Measurements from ENCODE around the gene FOXK1.

Gene FOXK1

DNA sequence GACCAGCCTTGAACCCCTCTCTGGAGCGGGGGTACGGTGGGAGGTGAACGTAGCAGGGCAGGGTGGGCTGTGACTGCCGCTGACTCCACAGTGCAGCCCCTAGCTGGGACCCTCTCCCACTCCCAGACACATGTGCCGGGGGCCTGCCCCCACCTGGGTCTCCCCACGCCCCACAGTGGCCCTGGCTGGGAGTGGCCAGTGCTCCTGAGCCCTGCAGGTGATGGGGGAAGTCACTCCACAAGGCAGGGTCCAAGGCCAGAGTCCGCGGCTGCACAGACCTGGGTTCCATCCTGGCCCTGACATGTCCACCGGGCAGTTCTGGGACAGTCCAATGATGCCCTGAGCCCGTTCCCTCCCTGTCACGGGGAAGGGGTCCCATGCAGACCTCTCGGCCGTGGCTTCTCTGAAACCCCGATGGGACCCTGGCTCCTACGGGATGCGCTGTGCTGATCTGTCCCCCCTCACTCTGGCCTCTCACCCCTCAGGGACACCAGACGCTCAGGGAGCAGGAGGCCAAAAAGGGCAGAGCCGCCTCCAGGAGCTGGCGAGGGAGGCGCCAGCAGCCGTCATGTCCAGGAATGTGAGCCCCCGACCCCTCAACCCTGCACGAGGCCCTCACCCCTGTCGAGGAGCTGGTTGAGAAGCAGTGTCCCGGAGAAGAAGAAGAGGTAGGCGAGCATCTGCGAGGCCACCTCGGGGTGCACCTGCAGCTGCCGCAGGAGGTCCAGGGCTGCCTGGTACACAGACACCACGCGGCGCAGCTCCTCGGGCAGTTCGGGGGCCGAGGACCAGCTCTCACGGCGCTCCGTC lies 133.7 kb downstream of the FOXK1 start:
- no peak for DNase-seq (ENCODE audit: low read depth in 1 of 2, low spot score in 1 of 2)

DNA sequence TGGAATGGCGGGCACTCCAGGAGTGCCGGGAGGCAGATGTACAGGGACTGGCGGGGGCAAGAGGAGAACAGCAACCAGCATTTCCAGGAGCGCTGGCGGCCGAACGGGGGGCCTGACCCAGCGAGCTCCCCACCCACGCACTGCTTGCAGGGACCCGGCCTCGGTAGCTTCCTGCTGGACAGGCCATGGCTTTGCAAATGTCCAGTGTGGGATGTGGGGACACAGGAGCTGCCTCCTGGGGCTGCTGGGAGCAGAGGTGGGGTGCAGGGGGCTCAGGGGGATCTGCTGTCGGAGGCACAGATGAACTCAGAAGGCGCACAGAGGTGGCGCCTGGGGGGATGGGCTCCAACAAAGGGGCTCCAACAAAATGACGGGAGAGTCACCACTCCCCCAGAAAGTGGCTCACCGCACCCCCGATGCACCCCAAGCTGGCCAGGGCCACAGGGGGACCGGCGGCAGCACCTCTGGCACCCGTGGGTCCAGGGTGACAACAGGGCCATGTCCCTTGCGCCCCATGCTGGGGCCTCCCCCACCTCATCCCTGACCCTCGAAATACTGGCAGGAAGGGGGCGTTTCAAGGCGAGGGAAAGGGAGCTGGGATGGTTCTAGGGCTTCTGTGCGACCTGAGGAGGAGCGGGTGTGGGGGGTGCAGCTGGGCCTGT lies 134.5 kb downstream of the FOXK1 start:
- no peak for DNase-seq (ENCODE audit: low read depth in 1 of 2, low spot score in 1 of 2)

DNA sequence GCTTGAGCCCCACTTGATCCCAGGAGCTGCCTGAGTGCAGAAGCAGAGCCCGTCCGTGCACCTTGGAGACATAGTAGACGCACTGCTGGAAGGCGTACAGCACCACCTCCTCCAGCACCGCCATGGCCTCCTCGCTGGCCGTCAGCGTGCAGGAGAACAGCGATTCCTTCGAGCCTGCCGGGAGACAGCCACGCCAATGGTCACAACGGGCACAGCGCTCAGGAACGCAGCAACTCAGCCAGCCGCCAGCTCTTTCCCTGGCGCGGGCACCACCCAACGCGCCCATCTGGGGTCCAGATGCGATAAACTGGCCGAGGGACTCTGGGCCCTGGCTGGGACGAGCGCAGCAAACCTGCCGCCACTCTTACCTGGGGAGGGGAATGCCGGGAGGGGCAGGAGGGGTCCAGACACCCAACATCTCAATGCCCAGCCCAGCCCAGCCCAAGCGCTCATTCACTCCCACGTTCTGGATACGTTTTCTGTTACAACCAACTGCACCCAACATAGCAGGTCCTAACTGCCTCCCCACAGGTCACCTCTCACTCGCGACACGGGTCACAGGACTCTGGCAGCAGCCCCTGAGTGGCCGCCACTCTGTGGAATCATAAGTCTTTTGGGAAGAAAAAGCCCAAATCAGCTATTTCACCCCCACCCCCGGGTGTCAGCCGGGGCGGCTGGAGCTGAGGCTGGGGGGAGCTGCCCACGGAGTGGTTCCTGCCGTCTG lies 135.2 kb downstream of the FOXK1 start:
- no peak for DNase-seq (ENCODE audit: low read depth in 1 of 2, low spot score in 1 of 2)

DNA sequence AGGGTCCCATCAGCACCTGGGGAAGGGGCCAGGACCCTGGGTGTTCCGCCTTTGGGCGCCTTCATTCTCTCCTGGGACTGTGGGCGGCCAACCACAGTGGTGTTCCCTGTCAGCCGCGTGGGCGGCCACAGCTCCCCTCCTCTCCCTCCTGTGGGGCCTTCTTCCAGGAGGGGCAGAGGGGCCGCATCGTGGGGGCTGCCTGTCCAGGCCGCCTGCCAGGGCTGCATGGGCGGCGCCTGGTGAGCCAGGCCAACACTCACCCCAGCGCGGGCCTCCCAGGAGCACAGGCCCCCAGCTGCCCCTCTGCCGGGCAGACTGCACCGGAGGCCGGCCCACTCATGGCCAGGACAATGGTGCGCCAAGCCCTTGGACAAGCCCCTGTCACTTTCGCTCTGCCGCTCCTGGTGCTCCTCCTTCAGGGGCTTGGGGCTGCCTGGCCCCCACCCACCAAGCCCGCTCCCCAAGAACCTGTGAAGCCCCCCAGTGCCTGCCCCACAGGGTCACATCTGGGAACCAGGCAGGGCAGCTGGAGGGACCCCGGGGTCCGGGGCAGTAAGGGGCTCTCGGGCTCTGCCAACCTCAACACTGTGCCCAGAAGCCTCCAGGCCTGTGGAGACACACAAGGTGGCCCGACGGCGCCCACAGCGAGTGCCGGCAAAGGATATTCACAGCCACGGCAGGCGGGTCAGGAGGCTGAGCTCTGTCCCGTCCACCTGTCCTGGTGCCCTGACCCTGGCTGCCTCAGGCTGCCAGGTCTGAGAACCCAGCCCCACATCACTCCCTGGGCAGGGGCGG lies 136.1 kb downstream of the FOXK1 start:
- DNase-seq (ENCODE audit: low read depth in 1 of 2, low spot score in 1 of 2), result no peak

DNA sequence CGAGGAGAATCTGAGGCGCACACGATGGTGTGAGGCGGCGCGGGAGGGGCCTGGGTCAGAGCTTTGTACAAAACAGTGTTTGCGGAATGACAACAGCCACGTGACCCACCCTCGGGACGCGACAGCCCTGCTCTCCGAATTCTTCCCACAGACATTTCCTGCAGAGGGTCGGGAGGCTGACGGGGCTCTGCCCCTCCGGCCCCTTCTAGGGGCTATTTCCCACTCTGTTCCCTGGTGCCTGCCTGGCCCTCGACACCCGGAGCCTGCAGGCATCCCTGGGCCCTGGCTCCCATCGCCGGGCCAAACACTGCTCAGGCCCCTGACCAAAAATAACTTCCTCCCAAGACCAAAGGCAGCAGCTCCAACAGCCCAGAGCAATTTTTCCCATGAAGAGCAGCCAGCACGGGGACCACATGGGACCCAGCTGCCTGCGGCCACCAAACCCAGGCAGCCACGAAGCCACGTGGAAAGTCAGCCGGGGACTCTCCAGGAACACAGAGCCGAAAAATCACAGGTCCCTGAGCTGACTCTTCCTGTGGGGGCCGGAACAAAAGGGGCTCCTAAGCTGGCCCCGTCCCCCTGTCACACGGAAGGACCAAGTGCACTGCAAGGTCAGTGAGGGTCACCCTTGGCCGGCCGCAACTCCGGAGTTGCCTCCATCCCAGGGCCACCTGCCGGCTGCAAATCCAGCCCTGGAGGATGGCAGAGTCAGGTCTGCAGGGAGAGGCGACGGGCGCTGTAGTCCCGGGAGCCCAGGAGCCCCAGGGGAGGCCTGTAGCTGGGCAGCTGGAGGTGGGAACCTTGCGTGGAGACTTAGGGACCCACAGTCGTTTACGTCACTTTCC lies 137.7 kb downstream of the FOXK1 start:
- no peak for DNase-seq (ENCODE audit: low read depth in 1 of 2, low spot score in 1 of 2)

DNA sequence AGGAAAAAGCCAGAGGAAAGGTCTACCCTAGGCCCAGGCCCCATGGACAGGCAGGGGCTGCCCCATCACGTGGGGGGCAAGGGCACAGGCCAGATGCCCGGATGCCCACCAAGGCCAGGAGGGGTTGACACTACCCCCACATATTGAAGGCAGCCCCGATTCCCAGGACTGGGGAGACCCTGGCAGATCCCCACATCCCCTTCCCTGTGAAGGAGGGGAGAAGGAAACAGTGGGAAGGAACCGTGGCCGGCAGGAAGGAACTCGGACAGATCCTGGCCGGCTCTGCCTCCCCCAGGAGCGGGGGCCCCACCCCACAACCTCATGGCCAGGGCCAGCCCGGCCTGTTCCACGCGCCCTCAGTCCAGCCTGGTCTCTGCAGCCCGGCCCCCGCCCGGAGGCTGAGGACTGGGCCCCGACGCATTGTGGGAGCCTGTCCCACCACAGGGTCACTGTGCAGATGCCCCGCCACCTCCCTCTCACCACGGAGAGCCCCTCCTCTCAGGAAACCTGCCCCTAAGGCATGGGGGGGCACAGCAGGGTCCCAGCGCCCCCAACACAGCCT lies 138.4 kb downstream of the FOXK1 start:
- DNase-seq (ENCODE audit: low read depth in 1 of 2, low spot score in 1 of 2), result no peak

All from activated CD4-positive, alpha-beta T cell treated with anti-CD3 and anti-CD28 coated beads, Interleukin-2, amount 50 U/mL, for 24 hours (primary cell).